ENCODE results near the gene TGM4. TPM values are rescaled to one million over a fixed set of nuclear protein-coding genes. Genes with fewer than 3 reads are reported as not detected.
A peak's percentile ranks its signal among the peaks of the same experiment; 100 is the strongest.

The TGM4 gene
- total and polyA plus RNA-seq, 2 experiments from 2014 or later: not detected

DNA sequence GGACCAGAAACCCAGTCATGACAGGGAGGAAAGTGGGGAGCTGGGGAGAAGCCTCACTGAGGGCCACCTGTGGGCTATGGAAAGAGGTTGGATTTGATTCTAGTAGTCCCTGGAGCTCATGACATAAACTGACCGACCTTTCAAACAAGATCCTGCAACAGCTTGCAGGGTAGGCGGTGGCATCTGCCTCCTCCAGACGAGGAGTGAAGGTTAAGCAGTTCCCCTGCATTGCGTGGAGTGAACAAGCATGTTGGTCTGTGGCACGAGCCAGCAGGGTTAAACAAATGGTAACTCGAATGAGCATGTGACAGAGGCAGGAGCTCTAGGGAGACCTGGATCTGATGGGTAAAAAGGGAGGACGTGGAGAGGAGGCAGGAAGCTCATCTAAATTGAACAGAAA lies 12.7 kb downstream of the TGM4 start:
- 0 out of 2 replicates have a peak, but pooled peaks cover 10% of the 10 kb centered on the region for H3F3A ChIP-seq (ENCODE audit: insufficient read depth)
- H3K79me2 ChIP-seq (ENCODE audit: insufficient read depth): no peaks in the 10 kb centered on the region
- no peak overlapping the region for H2AFZ ChIP-seq
- H3K9me3 ChIP-seq (ENCODE audit: low read depth): no peaks in the 10 kb centered on the region
- H3K4me3 ChIP-seq: no peak overlapping the region
- no peak overlapping the region for H3K9ac ChIP-seq
- 67 to 69% methylated on average over 7 of the region's 7 CpGs for WGBS, 2 experiments (ENCODE audit: low coverage in 1 of 2, low lambda C conversion rate in 2 of 2, missing lambda C conversion rate in 2 of 2)
- TF ChIP-seq EZH2phosphoT487 (IDR thresholded peaks at IDR 0.05; ENCODE audit: insufficient read depth, low read depth) (no peak), EZH2 (IDR thresholded peaks at IDR 0.05; ENCODE audit: insufficient read depth, poor library complexity, severe bottlenecking) (no peak)
- H3K27ac ChIP-seq: no peak overlapping the region
- H3K36me3 ChIP-seq (ENCODE audit: low read depth): no peaks in the 10 kb centered on the region
- no peaks in the 10 kb centered on the region for H3K9me2 ChIP-seq (ENCODE audit: insufficient read depth)
- H3K4me2 ChIP-seq (ENCODE audit: unreplicated experiment): no peak overlapping the region
- in situ Hi-C loops (cut with MboI): no loop called here
- H4K20me1 ChIP-seq (ENCODE audit: insufficient read depth): no peaks in the 10 kb centered on the region
- no peak for DNase-seq
- peaks cover 25% of the 10 kb centered on the region for H3K4me1 ChIP-seq (ENCODE audit: insufficient read depth)
- no peaks in the 10 kb centered on the region for H3K27me3 ChIP-seq (replicated peaks; ENCODE audit: insufficient read depth)

GRCh38 chr3:44890258-44890657 lies 15.8 kb downstream of the TGM4 start:
- H3K9me3 ChIP-seq (ENCODE audit: low read depth): no peaks in the 10 kb centered on the region
- no peaks in the 10 kb centered on the region for H3K27me3 ChIP-seq (replicated peaks; ENCODE audit: insufficient read depth)
- DNase-seq: peak; percentile 10
- H3K9ac ChIP-seq: no peak overlapping the region
- no peak for TF ChIP-seq EZH2 (IDR thresholded peaks at IDR 0.05; ENCODE audit: insufficient read depth, poor library complexity, severe bottlenecking)
- no peak for TF ChIP-seq EZH2phosphoT487 (IDR thresholded peaks at IDR 0.05; ENCODE audit: insufficient read depth, low read depth)
- no peak overlapping the region for H3K27ac ChIP-seq
- H3K4me3 ChIP-seq: no peak overlapping the region
- WGBS, 2 experiments (ENCODE audit: low coverage in 1 of 2, low lambda C conversion rate in 2 of 2, missing lambda C conversion rate in 2 of 2): 25 to 36% methylated on average over 3 of the region's 3 CpGs
- H4K20me1 ChIP-seq (ENCODE audit: insufficient read depth): no peaks in the 10 kb centered on the region
- H3K36me3 ChIP-seq (ENCODE audit: low read depth): no peaks in the 10 kb centered on the region
- in situ Hi-C loops (cut with MboI): no loop called here
- no peak overlapping the region for H3K4me2 ChIP-seq (ENCODE audit: unreplicated experiment)
- no peaks in the 10 kb centered on the region for H3K9me2 ChIP-seq (ENCODE audit: insufficient read depth)
- H2AFZ ChIP-seq: no peak overlapping the region
- H3K4me1 ChIP-seq (ENCODE audit: insufficient read depth): peaks cover 14% of the 10 kb centered on the region
- no peaks in the 10 kb centered on the region for H3K79me2 ChIP-seq (ENCODE audit: insufficient read depth)
- 0 out of 2 replicates have a peak, but pooled peaks cover 10% of the 10 kb centered on the region for H3F3A ChIP-seq (ENCODE audit: insufficient read depth)

- no peak for TF ChIP-seq EZH2 (IDR thresholded peaks at IDR 0.05; ENCODE audit: insufficient read depth, poor library complexity, severe bottlenecking)
- no peak for TF ChIP-seq EZH2phosphoT487 (IDR thresholded peaks at IDR 0.05; ENCODE audit: insufficient read depth, low read depth)
- H3K9me3 ChIP-seq (ENCODE audit: low read depth): no peaks in the 10 kb centered on the region
- H3K9ac ChIP-seq: no peak overlapping the region
- H3K9me2 ChIP-seq (ENCODE audit: insufficient read depth): no peaks in the 10 kb centered on the region
- H3K4me2 ChIP-seq (ENCODE audit: unreplicated experiment): no peak overlapping the region
- no peaks in the 10 kb centered on the region for H3K79me2 ChIP-seq (ENCODE audit: insufficient read depth)
- H3K27me3 ChIP-seq (replicated peaks; ENCODE audit: insufficient read depth): no peaks in the 10 kb centered on the region
- no peak overlapping the region for H3K27ac ChIP-seq
- H4K20me1 ChIP-seq (ENCODE audit: insufficient read depth): no peaks in the 10 kb centered on the region
- 53 to 56% methylated on average over 3 of the region's 3 CpGs for WGBS, 2 experiments (ENCODE audit: low coverage in 1 of 2, low lambda C conversion rate in 2 of 2, missing lambda C conversion rate in 2 of 2)
- no peak for DNase-seq
- H3K4me3 ChIP-seq: no peak overlapping the region
- H3K4me1 ChIP-seq (ENCODE audit: insufficient read depth): peaks cover 9% of the 10 kb centered on the region
- in situ Hi-C loops (cut with MboI): no loop called here
- H3F3A ChIP-seq (ENCODE audit: insufficient read depth): 0 out of 2 replicates have a peak, but pooled peaks cover 8% of the 10 kb centered on the region
- no peak overlapping the region for H2AFZ ChIP-seq
- no peaks in the 10 kb centered on the region for H3K36me3 ChIP-seq (ENCODE audit: low read depth)
Observed at GRCh38 chr3:44890852-44891251, 16.4 kb downstream of the TGM4 start.

DNA sequence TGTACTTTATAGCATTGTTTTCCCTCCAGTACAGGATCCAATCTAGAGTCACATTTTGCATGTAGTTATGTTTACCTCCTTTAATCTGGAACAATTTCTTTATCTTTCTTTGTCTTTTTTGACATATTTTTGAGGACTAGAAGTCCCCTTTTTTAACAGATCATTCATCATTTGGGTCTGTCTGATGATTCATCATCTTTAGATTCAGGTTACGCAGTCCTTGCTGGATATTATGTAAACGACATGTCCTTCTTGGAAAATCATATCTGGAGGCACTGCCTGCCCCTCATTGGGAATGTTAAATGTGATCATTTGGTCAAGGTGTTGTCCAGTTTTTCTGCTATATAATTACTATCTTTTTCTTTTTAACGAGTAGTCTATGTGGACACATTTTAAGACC lies 18.3 kb downstream of the TGM4 start:
- Histone ChIP-seq H3K4me2 (ENCODE audit: unreplicated experiment) (peak overlapping the region; percentile 24), H3K4me3 (no peak overlapping the region), H3K9me3 (ENCODE audit: low read depth) (no peaks in the 10 kb centered on the region), H3K36me3 (ENCODE audit: low read depth) (no peaks in the 10 kb centered on the region), H3K27ac (no peak overlapping the region), H3K27me3 (replicated peaks; ENCODE audit: insufficient read depth) (no peaks in the 10 kb centered on the region), H2AFZ (no peak overlapping the region), H3K4me1 (ENCODE audit: insufficient read depth) (peaks cover 8% of the 10 kb centered on the region), H3K9ac (no peak overlapping the region), H4K20me1 (ENCODE audit: insufficient read depth) (no peaks in the 10 kb centered on the region), H3K79me2 (ENCODE audit: insufficient read depth) (no peaks in the 10 kb centered on the region), H3K9me2 (ENCODE audit: insufficient read depth) (no peaks in the 10 kb centered on the region), H3F3A (ENCODE audit: insufficient read depth) (0 out of 2 replicates have a peak, but pooled peaks cover 8% of the 10 kb centered on the region)
- in situ Hi-C loops (cut with MboI): no loop called here
- TF ChIP-seq EZH2 (IDR thresholded peaks at IDR 0.05; ENCODE audit: insufficient read depth, poor library complexity, severe bottlenecking) (no peak), EZH2phosphoT487 (IDR thresholded peaks at IDR 0.05; ENCODE audit: insufficient read depth, low read depth) (no peak)
- DNase-seq: no peak
- 93% methylated on average over 3 of the region's 3 CpGs for WGBS, 2 experiments (ENCODE audit: low coverage in 1 of 2, low lambda C conversion rate in 2 of 2, missing lambda C conversion rate in 2 of 2)

- DNase-seq: peak; percentile 75
- Histone ChIP-seq H4K20me1 (ENCODE audit: insufficient read depth) (no peaks in the 10 kb centered on the region), H3K4me1 (ENCODE audit: insufficient read depth) (peaks cover 8% of the 10 kb centered on the region), H3K9me2 (ENCODE audit: insufficient read depth) (no peaks in the 10 kb centered on the region), H3K4me3 (no peak overlapping the region), H3K27ac (no peak overlapping the region), H2AFZ (no peak overlapping the region), H3K27me3 (replicated peaks; ENCODE audit: insufficient read depth) (no peaks in the 10 kb centered on the region), H3K9ac (no peak overlapping the region), H3K9me3 (ENCODE audit: low read depth) (no peaks in the 10 kb centered on the region), H3K79me2 (ENCODE audit: insufficient read depth) (no peaks in the 10 kb centered on the region), H3F3A (ENCODE audit: insufficient read depth) (0 out of 2 replicates have a peak, but pooled peaks cover 8% of the 10 kb centered on the region), H3K36me3 (ENCODE audit: low read depth) (no peaks in the 10 kb centered on the region), H3K4me2 (ENCODE audit: unreplicated experiment) (peak overlapping the region; percentile 24)
- 7 to 15% methylated on average over 2 of the region's 2 CpGs for WGBS, 2 experiments (ENCODE audit: low coverage in 1 of 2, low lambda C conversion rate in 2 of 2, missing lambda C conversion rate in 2 of 2)
- in situ Hi-C loops (cut with MboI): no loop called here
- TF ChIP-seq EZH2phosphoT487 (IDR thresholded peaks at IDR 0.05; ENCODE audit: insufficient read depth, low read depth) (no peak), EZH2 (IDR thresholded peaks at IDR 0.05; ENCODE audit: insufficient read depth, poor library complexity, severe bottlenecking) (no peak)
Observed at GRCh38 chr3:44893097-44893496, 18.7 kb downstream of the TGM4 start.
